WI38 (cell line): Measurements from ENCODE around the gene CD300LB.
"Not testable (repeated sequence)": the region's sequence is repeated elsewhere in the genome, so short reads cannot be mapped to it uniquely, and the experiment has no call there.

Experiments
- H3K4me3 ChIP-seq: 2 replicates; pipeline ENCODE4 v1.5.1; 2011; ENCODE audit warnings: low read depth, mild to moderate bottlenecking, control low read depth, low read length
- TF ChIP-seq, protein P1 (sequence below): IDR thresholded peaks from 2 replicates; pipeline ENCODE4 v1.5.1; 2012; ENCODE audit warnings: low read depth, mild to moderate bottlenecking, control low read depth, low read length

The CD300LB gene

DNA sequence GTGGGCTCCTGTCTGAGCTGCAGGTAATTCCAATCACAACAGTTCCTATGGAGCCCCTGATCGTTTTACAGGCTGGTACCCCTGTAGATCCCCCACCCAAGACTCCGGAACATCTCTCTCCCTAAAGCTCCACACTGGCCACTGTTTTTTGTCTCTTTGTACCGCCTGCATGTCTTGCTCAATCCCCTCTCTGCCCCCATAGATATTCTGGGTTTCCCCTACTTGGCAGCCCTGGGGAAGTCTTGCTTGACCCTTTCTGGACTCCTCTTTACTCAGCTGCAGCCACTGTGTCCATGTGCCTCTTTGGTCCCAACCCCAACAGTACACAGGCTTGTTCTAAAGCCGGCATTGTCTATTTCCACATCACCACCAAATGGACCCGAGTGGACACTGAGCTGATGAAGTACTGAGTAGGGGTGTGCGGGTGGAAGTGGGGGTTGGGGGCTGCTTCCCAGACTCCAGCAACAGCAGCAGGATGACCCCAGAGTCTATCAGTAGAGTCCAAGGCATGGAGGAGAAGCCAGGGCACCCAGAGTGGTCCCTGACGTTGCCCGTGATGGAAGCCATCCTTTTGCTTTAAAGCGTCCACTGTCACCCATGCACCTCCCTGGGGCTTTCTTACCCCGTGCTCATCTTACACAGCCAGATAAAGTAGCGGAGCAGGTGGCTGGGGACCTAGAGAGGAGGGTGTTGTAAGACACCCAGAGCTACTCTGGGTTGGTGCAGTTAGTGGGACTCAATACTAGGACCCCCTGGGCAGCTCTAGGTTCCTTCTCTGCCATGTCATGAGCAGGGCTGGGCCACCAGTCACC, 6.4 kb downstream of the CD300LB start:
- TF ChIP-seq, protein P1, sequence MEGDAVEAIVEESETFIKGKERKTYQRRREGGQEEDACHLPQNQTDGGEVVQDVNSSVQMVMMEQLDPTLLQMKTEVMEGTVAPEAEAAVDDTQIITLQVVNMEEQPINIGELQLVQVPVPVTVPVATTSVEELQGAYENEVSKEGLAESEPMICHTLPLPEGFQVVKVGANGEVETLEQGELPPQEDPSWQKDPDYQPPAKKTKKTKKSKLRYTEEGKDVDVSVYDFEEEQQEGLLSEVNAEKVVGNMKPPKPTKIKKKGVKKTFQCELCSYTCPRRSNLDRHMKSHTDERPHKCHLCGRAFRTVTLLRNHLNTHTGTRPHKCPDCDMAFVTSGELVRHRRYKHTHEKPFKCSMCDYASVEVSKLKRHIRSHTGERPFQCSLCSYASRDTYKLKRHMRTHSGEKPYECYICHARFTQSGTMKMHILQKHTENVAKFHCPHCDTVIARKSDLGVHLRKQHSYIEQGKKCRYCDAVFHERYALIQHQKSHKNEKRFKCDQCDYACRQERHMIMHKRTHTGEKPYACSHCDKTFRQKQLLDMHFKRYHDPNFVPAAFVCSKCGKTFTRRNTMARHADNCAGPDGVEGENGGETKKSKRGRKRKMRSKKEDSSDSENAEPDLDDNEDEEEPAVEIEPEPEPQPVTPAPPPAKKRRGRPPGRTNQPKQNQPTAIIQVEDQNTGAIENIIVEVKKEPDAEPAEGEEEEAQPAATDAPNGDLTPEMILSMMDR: no peak
- no peak overlapping the region for H3K4me3 ChIP-seq

DNA sequence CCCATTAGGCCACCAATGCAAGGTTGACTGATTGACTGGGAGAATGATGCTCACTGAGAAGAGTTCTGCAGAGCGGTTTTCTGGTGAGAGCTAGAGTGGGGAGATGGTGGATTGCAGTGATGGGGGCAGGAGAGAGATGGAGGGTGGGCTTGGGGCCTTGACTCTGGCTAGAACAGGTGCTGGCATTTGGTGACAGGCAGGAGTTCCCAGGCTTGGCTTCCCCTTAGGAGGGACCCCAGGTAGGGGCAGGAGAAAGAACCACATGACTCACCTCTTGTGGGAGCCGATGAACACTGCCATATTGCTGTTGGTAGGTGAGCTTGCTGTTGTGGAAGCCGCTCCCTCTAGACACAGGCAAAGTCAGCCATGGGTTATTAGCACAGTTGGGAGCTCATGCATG, 8.0 kb downstream of the CD300LB start:
- H3K4me3 ChIP-seq: no peak overlapping the region
- TF ChIP-seq, protein P1: no peak

DNA sequence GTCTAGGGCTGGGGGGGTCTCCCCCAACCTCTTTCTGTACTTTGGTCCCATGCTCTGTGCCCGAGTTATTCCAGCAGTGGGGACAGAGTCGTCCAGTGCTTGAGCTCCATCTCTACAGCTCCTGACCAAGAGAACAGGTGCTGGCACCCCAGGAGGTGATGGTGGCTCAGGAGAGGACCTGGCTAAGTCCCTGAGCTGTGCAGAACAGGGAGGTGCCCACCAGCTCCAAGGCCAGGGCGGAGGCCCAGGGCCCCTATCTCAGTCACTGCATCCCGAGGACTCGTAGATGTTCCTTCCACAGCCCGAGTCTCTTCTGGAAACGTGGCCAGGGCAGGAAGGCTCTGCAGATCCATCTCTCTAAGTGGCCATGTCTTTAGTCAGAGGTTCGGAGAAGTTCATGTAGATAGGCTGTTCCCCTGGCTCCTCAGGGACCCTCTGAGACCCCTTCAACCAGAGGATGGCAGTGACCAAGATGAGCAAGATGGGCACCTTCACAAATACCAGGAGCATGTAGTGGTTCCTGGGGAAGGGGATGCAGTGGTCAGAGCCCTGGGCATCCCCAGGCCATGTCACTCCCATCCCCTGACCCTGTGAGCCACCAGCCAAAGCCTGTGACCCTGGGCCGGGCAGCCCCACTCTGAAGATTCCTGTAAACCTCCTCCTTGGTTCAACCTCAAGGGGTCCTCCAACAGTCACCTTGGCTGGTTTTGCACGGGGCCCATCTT, 8.7 kb downstream of the CD300LB start:
- no peak overlapping the region for H3K4me3 ChIP-seq

DNA sequence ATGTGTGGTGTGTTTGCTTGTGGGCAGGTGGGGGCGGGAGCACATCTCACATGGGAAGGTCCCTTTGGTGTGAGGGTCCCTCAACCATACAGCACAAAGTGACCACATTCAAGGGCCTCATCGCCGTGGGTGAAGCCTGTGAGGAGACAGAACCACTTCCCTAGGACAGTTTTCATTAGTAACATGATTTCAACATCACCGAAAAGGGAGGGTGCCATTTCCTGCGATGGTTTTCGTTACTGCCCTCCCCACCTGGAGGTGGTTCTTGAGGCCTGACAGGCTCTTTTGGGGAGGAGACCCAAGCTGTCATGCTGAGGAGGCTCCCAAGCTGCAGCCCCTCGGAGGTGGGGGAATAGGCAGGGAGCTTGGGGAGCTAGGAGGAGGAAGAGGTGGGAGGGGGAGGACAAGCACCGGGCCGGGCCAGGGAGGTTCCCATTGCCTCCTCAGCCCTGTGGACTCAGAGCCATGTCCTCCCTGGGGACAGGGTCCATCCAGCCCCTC, 9.5 kb downstream of the CD300LB start:
- H3K4me3 ChIP-seq: no peak overlapping the region

More for the DNA sequence above, 8.7 kb downstream of the CD300LB start:
- TF ChIP-seq, protein P1: no peak

DNA sequence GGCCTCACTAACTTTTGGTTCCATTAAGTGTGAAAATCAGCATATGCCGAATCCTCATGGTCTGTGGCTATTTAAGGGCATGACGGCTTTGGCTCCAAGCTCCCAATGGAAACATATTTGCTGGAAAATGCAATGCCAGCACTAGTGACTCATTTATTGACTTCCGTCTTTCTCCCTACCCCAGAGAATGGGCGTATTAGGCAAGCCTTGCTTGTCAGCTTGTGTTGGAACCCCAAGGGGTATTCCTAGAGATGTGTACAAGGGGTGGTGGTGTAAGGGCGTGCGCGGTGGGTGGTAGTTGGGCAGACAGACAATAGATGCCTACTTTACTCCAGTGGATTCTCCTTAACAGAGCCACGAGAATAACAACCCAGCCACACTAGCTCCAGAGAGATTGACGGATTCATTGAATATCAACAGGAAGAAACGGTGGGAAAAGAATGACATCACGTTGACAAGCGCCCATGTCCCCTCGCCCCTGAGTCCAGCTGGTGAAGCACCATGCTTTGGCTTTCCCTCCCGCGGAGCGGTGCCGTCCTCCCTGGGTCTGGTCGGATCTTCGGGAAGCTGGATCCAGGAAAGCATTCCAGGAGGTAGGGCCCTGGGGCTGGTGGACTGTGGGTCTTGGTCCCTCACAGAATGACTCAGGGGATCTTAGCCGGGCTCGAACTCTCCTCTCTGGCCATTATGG, 10.3 kb downstream of the CD300LB start:
- no peak overlapping the region for H3K4me3 ChIP-seq
- TF ChIP-seq, protein P1: no peak

More for the DNA sequence above, 9.5 kb downstream of the CD300LB start:
- TF ChIP-seq, protein P1: no peak

DNA sequence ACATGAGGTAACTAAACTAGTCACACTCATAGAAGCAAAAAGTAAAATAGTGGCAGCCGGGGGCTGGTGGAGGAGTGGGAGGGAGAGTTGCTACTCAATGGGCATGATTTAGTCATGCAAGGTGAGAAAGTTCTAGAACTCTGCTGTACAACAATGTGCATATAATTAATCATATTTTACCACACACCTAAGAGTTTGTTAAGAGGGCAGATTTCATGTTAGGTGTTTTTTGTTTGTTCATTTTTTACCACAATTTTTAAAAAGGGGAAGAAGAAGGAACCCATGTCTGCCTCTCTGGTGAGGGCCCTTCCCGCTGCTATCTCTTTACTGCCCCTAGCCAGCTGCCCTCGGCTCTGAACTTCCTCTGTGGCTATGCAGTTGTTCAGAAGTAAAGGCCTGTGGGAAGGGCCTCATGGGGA, 11.2 kb downstream of the CD300LB start:
- no peak overlapping the region for H3K4me3 ChIP-seq
- TF ChIP-seq, protein P1: no peak

DNA sequence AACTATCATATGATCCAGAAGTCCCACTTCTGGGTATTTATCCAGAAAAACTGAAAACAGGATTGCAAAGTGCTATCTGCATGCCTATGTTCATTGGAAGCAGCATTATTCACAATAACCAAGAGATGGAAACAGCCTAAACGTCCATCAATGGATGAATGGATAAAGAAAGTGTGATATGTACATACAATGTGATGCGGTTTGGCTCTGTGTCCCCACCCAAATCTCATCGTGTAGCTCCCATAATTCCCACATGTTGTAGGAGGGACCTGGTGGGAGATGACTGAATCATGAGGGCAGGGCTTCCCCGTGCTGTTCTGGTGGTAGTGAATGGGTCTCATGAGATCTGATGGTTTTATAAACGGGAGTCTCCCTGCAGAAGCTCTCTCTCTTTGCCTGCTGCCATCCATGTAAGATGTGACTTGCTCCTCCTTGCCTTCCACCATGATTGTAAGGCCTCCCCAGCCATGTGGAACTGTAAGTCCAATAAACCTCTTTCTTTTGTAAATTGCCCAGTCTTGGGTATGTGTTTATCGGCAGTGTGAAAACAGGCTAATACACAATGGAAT, 12.8 kb downstream of the CD300LB start:
- not testable (repeated sequence) for H3K4me3 ChIP-seq
